Urinary bladder (tissue), 4 donors: Measurements from ENCODE around the gene SCRT2. TPM values are rescaled to one million over a fixed set of nuclear protein-coding genes. Genes with fewer than 3 reads are reported as not detected.
"Not testable (repeated sequence)": the region's sequence is repeated elsewhere in the genome, so short reads cannot be mapped to it uniquely, and the experiment has no call there.

Experiments used
- DNase-seq: peaks from one replicate; pipeline ENCODE4 v3.0.0-alpha.2; 2015; ENCODE audit errors: extremely low spot score
- H3K27ac ChIP-seq: one replicate; pipeline ENCODE4 v1.5.1; 2013; ENCODE audit warnings: low read depth, mild to moderate bottlenecking, moderate library complexity
- H3K36me3 ChIP-seq: one replicate; pipeline ENCODE4 v1.6.1; 2013; ENCODE audit warnings: mild to moderate bottlenecking, moderate library complexity; ENCODE audit not compliant: insufficient read depth
- H3K4me1 ChIP-seq: one replicate; pipeline ENCODE4 v1.6.1; 2013; ENCODE audit warnings: mild to moderate bottlenecking, moderate library complexity; ENCODE audit not compliant: insufficient read depth
- H3K4me3 ChIP-seq: one replicate; pipeline ENCODE4 v1.5.1; 2013; ENCODE audit warnings: low read depth, low read length
- WGBS: extraction: QIAGEN DNeasy Blood & Tissue Kit; methylation state at CpG from one replicate; pipeline ENCODE4 v1.1.7; 2013; 5-methylcytosine and 5-hydroxymethylcytosine counted together
- polyA plus RNA-seq: library from polyadenylated mRNA; stranded (reverse); fragments of 200-250 nt; gene quantifications from one replicate; pipeline ENCODE4 v1.2.3, GENCODE V29; 2013
- total RNA-seq: library from RNA; depleted of rRNA; stranded (reverse); fragments of >200 nt; gene quantifications from one replicate; pipeline ENCODE4 v1.2.3, GENCODE V29; 2014
- donor health status: healthy with polysubstance abuse.
- donor health status: healthy.

The SCRT2 gene
- not detected for total RNA-seq
- polyA plus RNA-seq = not detected

- no peak within 1 kb of the TSS for H3K27ac ChIP-seq
Measured at GRCh38 chr20:675453-676314, at the start of gene SCRT2. Gene SCRT2, minus strand, starts transcription at chr20:675802. Its CDS starts 201 bp downstream, at chr20:675601.

DNA sequence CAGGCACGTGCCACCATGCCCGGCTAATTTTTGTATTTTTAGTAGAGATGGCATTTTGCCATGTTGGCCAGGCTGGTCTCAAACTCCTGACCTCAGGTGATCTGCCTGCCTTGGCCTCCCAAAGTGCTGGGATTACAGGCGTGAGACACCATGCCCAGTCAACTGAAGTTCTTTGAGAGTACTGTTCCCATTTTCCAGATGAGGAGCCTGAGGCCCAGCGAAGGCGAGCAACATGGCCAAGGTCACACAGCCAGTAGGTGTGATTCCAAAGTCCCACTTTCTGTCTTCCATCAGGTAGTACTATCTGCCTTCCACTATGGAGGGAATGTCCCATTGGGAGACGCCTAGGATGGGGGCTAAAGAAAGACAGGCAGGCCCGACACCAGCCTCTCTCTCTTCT, 49.2 kb upstream of the SCRT2 start:
- H3K4me1 ChIP-seq, H3K36me3 ChIP-seq, H3K27ac ChIP-seq, DNase-seq, H3K4me3 ChIP-seq: not testable (repeated sequence)
- 83% methylated on average over 7 of the region's 7 CpGs for WGBS

More at GRCh38 chr20:675453-676314, at the start of gene SCRT2:
- DNase-seq = peak; percentile 31
- H3K4me3 ChIP-seq = no peak within 1 kb of the TSS
- WGBS = under 1% methylated on average over 69 of the region's 69 CpGs
- H3K36me3 ChIP-seq = no peaks in the 10 kb centered on the region
- H3K4me1 ChIP-seq = peaks cover 4% of the 10 kb centered on the region

GRCh38 chr20:723756-724155, 48.2 kb upstream of the SCRT2 start:
- 49% methylated on average over 8 of the region's 8 CpGs for WGBS
- Histone ChIP-seq H3K27ac (no peak overlapping the region), H3K4me3 (no peak overlapping the region), H3K36me3 (no peaks in the 10 kb centered on the region), H3K4me1 (no peaks in the 10 kb centered on the region)
- DNase-seq = no peak

- WGBS = 79% methylated on average over 11 of the region's 11 CpGs
- no peak overlapping the region for H3K4me3 ChIP-seq
- no peaks in the 10 kb centered on the region for H3K4me1 ChIP-seq
- no peak overlapping the region for H3K27ac ChIP-seq
- no peaks in the 10 kb centered on the region for H3K36me3 ChIP-seq
- no peak for DNase-seq
Measured at GRCh38 chr20:722822-723644, 47.4 kb upstream of the SCRT2 start.

GRCh38 chr20:721876-722275, 46.3 kb upstream of the SCRT2 start:
- no peak overlapping the region for H3K27ac ChIP-seq
- no peak overlapping the region for H3K4me3 ChIP-seq
- DNase-seq = no peak
- no peaks in the 10 kb centered on the region for H3K4me1 ChIP-seq
- no peaks in the 10 kb centered on the region for H3K36me3 ChIP-seq
- 91% methylated on average over 4 of the region's 4 CpGs for WGBS

GRCh38 chr20:719816-720215, 44.2 kb upstream of the SCRT2 start:
- WGBS = 52% methylated on average over 11 of the region's 11 CpGs
- Histone ChIP-seq H3K4me3 (no peak overlapping the region), H3K4me1 (no peaks in the 10 kb centered on the region), H3K27ac (no peak overlapping the region), H3K36me3 (no peaks in the 10 kb centered on the region)
- DNase-seq = no peak

DNA sequence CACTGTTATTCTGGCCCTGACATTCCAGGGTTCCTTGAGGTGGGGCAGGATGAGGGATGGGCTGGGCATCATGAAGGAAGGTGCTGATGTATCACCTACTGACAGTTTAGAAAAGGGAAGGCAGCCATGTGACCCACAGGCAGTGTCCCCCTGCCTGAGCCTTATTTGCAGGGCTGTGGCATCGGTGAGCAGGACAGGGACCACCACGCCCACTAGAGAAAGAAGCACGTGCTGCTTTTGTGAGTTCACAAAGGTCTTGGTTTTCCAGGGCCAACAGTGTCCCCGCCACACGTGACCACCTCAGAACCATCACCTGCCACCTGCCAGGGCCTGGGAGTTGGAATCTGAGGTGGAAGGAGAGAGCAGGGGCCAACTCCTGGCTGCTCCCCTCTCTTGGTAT, 43.5 kb upstream of the SCRT2 start:
- WGBS = 89% methylated on average over 5 of the region's 5 CpGs
- Histone ChIP-seq H3K27ac (no peak overlapping the region), H3K4me3 (no peak overlapping the region), H3K36me3 (no peaks in the 10 kb centered on the region), H3K4me1 (no peaks in the 10 kb centered on the region)
- no peak for DNase-seq

- Histone ChIP-seq H3K36me3 (no peaks in the 10 kb centered on the region), H3K27ac (no peak overlapping the region), H3K4me1 (no peaks in the 10 kb centered on the region), H3K4me3 (no peak overlapping the region)
- DNase-seq = no peak
- 54% methylated on average over 5 of the region's 5 CpGs for WGBS
Measured at GRCh38 chr20:717832-718231, 42.2 kb upstream of the SCRT2 start.

GRCh38 chr20:717271-717670, 41.7 kb upstream of the SCRT2 start:
- no peak overlapping the region for H3K4me3 ChIP-seq
- no peak overlapping the region for H3K27ac ChIP-seq
- WGBS = 77% methylated on average over 7 of the region's 7 CpGs
- no peaks in the 10 kb centered on the region for H3K36me3 ChIP-seq
- DNase-seq = no peak
- H3K4me1 ChIP-seq = no peaks in the 10 kb centered on the region

GRCh38 chr20:714453-714852, 38.9 kb upstream of the SCRT2 start:
- 84% methylated on average over 2 of the region's 2 CpGs for WGBS
- H3K36me3 ChIP-seq = no peaks in the 10 kb centered on the region
- no peak overlapping the region for H3K27ac ChIP-seq
- H3K4me1 ChIP-seq = peaks cover 4% of the 10 kb centered on the region
- no peak overlapping the region for H3K4me3 ChIP-seq
- DNase-seq = no peak

DNA sequence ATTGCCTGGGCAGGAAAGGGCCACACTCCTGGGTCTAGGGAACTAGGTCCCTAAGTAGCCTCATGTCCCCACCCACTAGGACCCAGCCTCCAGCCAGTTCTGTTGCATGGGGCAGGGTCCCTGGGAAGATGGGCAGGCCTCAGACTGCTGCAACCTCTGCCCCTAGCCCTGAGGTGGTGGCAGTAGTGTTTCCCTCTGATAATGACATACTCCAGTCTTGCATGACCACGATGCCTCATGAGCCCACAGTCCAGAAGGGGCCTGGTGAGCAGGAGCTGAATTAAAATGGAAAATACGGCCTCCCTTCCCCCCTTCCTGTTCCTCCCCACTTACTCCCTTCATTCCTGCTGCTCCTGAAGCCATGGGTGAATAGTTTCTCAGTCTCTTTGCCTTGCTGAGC, 36.0 kb upstream of the SCRT2 start:
- DNase-seq = no peak
- no peaks in the 10 kb centered on the region for H3K36me3 ChIP-seq
- H3K4me1 ChIP-seq = peaks cover 4% of the 10 kb centered on the region
- H3K4me3 ChIP-seq = no peak overlapping the region
- H3K27ac ChIP-seq = no peak overlapping the region
- WGBS = 57% methylated on average over 2 of the region's 2 CpGs

- DNase-seq = no peak
- WGBS = 62% methylated on average over 19 of the region's 19 CpGs
- H3K4me3 ChIP-seq = no peak overlapping the region
- no peaks in the 10 kb centered on the region for H3K36me3 ChIP-seq
- peaks cover 4% of the 10 kb centered on the region for H3K4me1 ChIP-seq
- no peak overlapping the region for H3K27ac ChIP-seq
Measured at GRCh38 chr20:710780-711450, 35.3 kb upstream of the SCRT2 start.

- H3K4me3 ChIP-seq = peak overlapping the region; percentile 15
- no peak overlapping the region for H3K27ac ChIP-seq
- DNase-seq = no peak
- 5% methylated on average over 64 of the region's 65 CpGs for WGBS
- no peaks in the 10 kb centered on the region for H3K36me3 ChIP-seq
- H3K4me1 ChIP-seq = peaks cover 4% of the 10 kb centered on the region
Measured at GRCh38 chr20:709991-710779, 34.6 kb upstream of the SCRT2 start.
